ENCODE results near the gene UTS2R.

- TF ChIP-seq CTCF (IDR thresholded peaks at IDR 0.05; ENCODE audit: insufficient read depth, low read length): no peak
- no peak for TF ChIP-seq SPI1 (IDR thresholded peaks at IDR 0.05; ENCODE audit: borderline replicate concordance, low read depth)
- TF ChIP-seq POLR2AphosphoS5 (IDR thresholded peaks at IDR 0.05; ENCODE audit: low read depth): no peak
- no peak for TF ChIP-seq GABPA (IDR thresholded peaks at IDR 0.05; ENCODE audit: low read depth)
Measured at GRCh38 chr17:82358465-82359350, 12.9 kb upstream of the UTS2R start, which contains the start of gene TEX19.

Measured in HL-60 (cell line).